HG03378 (cell line): ENCODE measurements around the gene NEUROD1.
"Not testable (repeated sequence)": the region's sequence is repeated elsewhere in the genome, so short reads cannot be mapped to it uniquely, and the experiment has no call there.

Experiments
- ATAC-seq: cut with Tn5 transposase; IDR thresholded peaks from one replicate; pipeline ENCODE4 v1.9.1; 2021; ENCODE audit warnings: mild to moderate bottlenecking, moderate library complexity; ENCODE audit not compliant: unreplicated experiment

The NEUROD1 gene

DNA sequence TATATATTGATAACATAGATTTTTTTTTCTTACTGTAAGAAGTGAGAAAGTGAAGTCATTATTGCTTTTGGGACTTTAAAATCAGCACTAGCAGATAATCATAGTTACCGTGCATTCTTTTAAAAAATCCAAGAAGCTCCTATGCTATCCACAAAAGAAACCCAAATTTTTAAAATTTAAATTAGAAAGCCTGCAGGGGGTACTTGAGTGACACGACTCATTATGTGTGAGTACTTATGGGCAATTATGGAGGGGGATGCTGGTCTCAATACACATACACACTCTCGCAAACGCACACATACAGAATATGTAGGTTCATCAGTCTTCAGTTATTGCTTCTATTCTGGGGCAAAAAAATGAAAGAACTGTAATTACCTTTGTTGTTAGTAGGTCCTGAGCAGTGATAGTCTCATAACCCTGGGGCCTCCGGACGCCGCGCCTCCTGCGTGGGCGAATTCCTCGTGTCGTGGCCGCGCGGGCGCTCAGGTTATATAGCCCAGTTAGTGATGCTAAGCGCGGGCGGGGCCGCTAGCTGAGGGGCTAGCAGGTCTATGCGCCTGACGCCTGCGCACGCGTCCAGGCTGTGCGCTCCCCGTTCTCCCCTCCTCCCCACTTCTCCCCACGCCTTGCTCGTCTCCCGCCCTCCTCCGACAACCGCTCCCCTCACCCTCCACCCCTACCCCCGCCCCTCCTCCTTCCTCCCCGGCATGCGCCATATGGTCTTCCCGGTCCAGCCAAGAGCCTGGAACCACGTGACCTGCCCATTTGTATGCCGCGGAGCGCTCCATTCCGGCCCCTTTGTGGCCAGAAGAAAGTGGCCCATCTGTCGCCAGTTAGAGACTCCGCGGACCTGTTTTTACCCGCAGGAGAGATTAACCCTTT is at the start of gene NEUROD1:
Gene NEUROD1, minus strand, starts transcription at position 463 of the 882 bp plus-strand sequence. CDS start 1,657 bp downstream, outside the sequence.
- no peak for ATAC-seq

DNA sequence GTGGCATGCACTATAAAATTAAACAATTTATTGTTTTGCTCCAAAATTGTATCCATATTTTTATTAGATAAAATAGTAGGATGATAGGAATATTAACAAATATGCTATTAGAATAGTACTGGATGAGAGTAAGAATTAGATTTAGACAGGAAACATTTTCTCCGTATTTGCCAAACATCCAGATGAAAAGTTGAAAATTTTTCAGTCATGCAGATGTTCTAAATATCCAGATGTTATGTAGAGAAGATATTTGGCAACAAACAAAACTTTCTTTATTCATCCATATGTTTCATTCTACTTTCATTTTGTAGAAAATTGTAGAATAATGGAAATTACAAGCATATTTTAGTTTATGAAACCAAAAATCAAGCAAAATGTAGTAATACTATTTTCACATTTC is 45.2 kb upstream of the NEUROD1 start:
- no peak for ATAC-seq

- no peak for ATAC-seq
These were observed 44.3 kb upstream of the NEUROD1 start for GRCh38 chr2:181724662-181725061.

DNA sequence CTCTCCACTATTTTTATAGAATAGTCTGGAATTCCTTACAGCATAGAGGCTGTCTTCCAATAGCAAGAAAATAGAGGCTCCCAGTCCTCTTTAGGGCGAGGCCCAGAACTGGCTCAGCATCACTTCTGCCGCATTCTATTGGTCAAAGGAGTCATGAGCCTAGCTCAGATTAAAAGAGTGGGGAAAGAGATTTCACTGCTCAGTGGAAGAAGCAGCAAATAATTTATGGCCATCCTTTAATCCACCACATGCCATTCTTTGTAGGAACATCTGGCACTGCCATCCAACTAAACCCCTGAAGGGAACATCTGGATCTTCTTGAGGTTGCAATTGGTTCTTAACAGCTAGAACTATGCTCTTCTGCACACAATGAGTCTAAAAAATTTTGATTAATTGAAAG is 43.4 kb upstream of the NEUROD1 start:
- ATAC-seq: no peak

- ATAC-seq: peak; percentile 88
These were observed 34.8 kb upstream of the NEUROD1 start for GRCh38 chr2:181715033-181715630.

DNA sequence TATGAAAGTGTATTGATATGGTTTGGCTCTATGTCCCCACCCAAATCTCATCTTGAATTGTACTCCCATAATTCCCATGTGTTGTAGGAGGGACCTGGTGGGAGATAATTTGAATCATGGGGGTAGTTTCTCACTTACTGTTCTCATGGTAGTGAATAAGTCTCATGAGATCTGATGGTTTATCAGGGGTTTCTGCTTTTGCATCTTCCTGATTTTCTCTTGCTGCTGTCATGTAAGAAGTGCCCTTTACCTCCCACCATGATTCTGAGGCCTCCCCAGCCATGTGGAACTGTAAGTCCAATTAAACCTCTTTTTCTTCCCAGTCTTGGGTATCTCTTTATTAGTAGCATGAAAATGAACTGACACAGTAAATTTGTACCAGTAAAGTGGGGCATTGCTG is 30.7 kb upstream of the NEUROD1 start:
- not testable (repeated sequence) for ATAC-seq

DNA sequence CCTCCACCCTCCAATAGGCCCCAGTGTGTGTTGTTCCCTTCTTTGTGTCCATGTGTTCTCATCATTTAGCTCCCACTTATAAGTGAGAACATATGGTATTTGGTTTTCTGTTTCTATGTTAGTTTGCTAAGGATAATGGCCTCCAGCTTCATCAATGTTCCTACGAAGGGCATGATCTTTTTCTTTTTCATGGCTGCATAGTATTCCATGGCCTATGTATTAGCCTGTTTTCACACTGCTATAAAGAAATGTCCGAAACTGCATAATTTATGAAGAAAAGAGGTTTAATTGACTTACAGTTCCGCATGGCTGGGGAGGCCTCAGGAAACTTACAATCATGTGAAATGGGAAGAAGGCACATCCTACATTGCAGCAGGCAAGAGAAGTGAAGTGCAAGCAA is 22.2 kb upstream of the NEUROD1 start:
- ATAC-seq: not testable (repeated sequence)

DNA sequence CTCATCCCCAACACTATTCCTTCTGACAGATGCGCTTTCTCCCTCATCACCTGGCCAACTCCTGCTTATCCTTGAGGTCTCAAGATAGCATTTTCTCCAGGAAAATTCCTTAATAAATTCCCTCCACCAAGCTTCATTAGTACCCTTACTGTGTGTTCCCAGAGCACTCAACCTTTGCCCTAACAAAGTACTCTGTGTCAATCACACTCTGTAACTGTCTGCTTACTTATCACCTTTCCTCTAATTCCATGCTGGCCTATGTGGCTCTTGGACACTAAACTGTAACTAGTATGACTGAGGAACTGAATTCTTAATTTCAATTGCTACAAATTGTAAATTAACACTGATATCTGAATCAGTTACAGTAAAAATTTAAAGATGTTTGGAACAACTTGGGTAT is 17.9 kb upstream of the NEUROD1 start:
- ATAC-seq: no peak

GRCh38 chr2:181697571-181697970 is 17.3 kb upstream of the NEUROD1 start:
- no peak for ATAC-seq

DNA sequence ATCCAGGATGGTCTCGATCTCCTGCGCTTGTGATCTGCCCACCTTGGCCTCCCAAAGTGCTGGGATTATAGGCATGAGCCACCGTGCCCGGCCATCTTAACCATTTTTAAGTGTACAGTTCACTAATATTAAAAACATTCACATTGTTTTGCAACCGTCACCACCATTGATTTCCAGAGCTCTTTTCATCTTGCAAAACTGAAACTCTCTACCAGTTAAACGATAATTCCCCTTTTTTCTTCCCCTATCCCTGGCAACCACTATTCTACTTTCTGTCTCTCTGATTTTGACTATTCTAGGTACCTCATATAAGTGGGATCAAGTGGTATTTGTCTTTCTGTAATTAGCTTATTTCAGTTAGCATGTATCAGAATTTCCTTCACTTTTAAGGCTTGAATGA is 16.8 kb upstream of the NEUROD1 start:
- no peak for ATAC-seq

- ATAC-seq: no peak
These were observed 14.0 kb upstream of the NEUROD1 start for GRCh38 chr2:181694271-181694670.

- ATAC-seq: no peak
These were observed 10.5 kb upstream of the NEUROD1 start for GRCh38 chr2:181690860-181691259.

GRCh38 chr2:181686576-181687185 is 6.4 kb upstream of the NEUROD1 start:
- no peak for ATAC-seq

DNA sequence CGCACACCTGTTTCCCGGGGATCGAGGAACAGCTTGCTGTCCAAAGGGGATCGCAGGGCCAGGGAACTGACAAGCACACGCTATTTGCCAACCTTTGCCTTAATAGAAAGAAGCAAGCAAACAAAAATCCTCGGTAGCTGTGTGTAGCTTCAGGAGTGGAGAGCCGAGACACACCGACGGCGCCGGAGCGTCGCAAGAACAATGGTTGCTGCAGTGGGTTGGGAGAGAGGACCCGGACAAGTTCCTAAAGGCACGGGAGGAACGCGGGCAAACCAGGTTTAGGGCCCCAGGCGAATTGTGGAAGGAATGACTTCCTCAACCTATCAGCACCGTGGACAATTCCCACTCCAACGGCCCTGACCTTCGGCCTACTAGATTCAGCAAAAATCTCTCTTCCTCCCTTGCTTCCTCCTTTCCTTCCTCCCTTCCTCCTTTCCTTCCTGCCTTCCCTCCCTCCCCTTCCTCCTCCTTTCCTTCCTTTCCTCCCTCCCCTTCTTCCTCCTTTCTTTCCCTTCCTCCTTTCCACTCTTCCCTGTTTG is 4.9 kb upstream of the NEUROD1 start:
- ATAC-seq: no peak

- no peak for ATAC-seq
These were observed 4.3 kb upstream of the NEUROD1 start for GRCh38 chr2:181684454-181685149.

DNA sequence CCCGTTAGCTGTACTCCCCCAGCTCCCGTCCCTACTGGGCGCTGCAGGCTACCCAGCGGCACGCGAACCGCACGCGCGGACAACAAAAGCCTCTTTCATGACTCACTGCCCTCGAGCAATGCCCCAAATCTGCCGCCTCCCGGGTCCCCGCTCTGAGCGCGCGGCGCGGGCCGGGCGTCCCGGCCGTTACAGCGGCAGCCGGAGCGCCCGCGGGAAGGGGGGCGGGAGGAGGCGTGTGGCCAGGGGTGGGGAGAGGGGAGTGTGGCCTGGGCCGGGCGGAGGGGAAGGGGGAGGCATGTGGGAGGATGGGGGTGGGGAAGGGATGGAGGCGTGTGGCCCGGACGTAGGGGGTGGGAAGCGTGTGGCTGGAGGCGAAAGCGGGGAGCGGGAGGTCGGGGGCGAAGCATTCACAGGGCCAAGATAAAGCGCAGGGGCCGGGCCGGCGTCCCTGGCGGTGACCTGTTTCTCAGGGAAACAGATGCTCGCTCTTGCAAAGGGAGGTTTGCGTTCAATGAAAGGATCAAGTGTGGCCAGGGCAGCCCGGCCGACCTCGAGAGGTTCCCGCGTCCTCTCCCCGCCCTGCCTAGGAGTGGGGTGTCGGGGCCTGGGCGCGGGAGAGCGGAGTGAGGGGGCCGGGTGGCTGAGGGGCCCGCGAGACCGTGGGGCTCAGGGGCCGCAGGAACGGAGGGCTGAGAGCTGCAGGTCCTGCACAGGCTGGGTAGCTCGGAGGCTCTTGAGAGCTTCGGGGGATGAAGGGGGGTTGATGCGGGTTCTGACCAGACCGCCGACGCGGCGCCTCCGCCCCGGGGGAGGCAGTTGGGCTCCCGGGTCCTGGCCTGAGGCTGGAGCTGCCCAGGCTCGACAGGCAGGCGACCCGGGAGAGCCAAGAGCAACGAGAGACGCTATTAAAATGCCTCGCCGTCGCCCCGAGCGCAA is 3.5 kb upstream of the NEUROD1 start:
- no peak for ATAC-seq

GRCh38 chr2:181682795-181683517 is 2.6 kb upstream of the NEUROD1 start:
- no peak for ATAC-seq

DNA sequence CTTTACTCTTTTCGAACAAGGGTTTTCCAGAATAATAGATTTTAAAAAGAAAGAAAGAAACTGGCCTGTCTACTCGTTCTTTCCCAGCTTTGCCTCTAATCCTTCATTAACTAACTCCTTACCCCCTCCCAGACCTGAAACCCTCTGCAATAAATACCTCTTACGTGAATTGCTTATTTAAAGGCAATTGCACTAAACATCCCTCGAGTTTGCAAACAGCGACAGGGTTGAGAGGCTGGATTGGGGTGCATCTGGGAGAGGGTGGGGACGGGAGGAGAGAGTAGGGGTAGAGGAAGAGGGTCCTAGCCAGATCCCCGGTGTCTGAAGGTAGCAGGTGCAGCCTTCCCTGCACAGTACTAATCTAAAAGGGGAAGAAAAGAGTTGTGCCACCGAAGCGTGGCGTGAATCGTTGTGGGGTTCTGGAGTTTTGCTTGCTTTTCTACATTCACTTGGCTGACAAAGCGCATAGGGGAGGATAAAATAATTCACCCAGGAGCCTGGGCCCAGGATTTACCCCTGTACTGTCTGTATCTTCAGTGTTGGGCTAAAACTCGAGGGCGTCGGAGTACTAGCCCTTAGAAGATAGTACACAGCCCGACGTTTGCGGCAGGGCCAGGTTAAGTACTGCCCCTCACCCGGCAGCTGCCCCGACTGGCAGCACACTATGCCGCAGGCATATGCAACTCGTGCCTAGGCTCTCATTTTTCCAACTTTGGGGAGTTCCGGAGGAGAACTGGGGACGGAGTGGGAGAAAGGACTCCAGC is 1.9 kb upstream of the NEUROD1 start:
- ATAC-seq: no peak
